GM12892 (cell line): ENCODE results near the gene NAV2.
"Not testable (repeated sequence)": the region's sequence is repeated elsewhere in the genome, so short reads cannot be mapped to it uniquely, and the experiment has no call there.

Experiments
- DNase-seq: peaks from one replicate; pipeline ENCODE4 v3.0.0; 2011; ENCODE audit not compliant: insufficient read length
- FAIRE-seq: peaks from 2 replicates; lab custom pipeline; 2011; peaks lifted over from hg19 to GRCh38; lab: Jason Lieb, UNC
- POLR2A ChIP-seq: IDR thresholded peaks from 2 replicates; pipeline ENCODE4 v1.6.1; 2011; ENCODE audit warnings: low read depth, low read length, control low read depth
- POLR2AphosphoS5 ChIP-seq: IDR thresholded peaks from 2 replicates; pipeline ENCODE4 v1.6.1; 2011; ENCODE audit warnings: low read depth, low read length, control low read depth
- TAF1 ChIP-seq: IDR thresholded peaks from 2 replicates; pipeline ENCODE4 v1.6.1; 2011; ENCODE audit warnings: low read depth, mild to moderate bottlenecking, control low read depth, low read length, borderline replicate concordance

The NAV2 gene

DNA sequence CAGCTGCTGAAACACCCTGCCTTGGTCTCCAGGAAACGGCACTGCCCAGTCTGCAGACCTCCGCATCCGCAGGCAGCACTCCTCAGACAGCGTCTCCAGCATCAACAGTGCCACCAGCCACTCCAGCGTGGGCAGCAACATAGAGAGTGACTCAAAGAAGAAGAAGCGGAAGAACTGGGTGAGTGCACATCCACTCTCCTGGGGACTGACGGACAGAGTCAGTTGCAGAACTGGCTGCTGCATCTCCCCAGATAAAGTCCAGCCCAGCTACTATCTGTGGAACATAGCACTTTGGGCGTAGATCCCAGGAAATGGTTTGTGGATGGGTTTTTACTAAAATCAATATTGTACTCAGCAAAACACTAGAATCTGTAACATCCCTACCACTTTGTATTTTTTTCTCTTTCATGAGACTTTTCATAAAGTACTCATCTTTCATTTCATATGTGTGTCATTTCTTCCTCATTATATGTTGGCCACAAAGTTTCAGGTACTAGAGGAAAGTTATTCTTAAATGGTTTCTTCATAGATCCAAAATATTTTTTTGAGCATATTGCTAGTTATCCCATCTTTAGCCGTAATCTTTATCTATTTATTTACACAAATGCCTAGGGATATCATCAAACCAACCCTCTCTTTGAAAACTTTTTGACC, 367.5 kb downstream of the NAV2 start:
- DNase-seq = no peak
- FAIRE-seq = no peak
- TF ChIP-seq TAF1 (no peak), POLR2AphosphoS5 (no peak), POLR2A (no peak)

DNA sequence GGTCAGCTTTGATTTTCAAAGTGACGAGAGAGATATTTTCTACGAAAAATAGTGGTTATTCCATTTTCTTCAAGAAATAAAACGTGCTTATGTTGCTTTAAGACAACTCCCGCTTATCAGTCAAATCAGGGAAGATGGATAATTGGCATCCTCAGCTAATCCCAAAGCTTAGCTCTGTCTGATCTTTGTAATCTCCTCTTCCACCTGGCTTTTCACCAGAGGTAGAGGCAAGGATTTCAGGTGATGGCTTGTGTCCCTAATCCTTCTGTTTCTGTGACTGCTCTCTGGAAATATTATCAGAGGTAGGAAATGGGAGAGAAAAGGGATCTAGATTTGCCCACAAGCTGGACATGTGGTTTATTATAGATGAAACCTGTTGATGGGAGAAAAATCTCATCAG, 368.7 kb downstream of the NAV2 start:
- DNase-seq = no peak
- no peak for FAIRE-seq
- TF ChIP-seq POLR2AphosphoS5 = no peak
- TF ChIP-seq POLR2A = no peak
- no peak for TF ChIP-seq TAF1

GRCh38 chr11:20083877-20084276, 371.2 kb downstream of the NAV2 start:
- not testable (repeated sequence) for FAIRE-seq, DNase-seq

GRCh38 chr11:20084921-20085814, 372.5 kb downstream of the NAV2 start:
- no peak for TF ChIP-seq TAF1
- no peak for TF ChIP-seq POLR2AphosphoS5
- no peak for TF ChIP-seq POLR2A
- no peak for FAIRE-seq
- DNase-seq = no peak

DNA sequence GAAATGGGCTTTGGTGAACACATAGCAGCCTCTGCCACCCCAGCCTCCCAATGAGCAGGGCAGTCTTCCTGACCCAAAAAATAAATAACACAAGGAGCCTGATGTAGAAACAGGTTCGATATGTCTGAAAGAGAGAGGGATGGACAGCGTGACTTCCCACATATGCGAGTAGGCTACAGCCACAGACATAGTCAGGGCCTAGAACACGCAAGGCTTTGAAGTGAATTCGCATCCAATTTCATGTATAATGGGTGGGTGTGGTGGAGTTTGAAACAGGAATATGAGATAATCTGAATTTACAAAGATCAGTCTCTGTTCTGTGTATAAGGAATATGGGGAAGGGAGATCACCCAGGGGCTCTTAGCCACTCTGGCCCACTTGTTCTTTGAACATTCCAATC, 373.3 kb downstream of the NAV2 start:
- FAIRE-seq = no peak
- DNase-seq = no peak
- TF ChIP-seq TAF1 (no peak), POLR2AphosphoS5 (no peak), POLR2A (no peak)

DNA sequence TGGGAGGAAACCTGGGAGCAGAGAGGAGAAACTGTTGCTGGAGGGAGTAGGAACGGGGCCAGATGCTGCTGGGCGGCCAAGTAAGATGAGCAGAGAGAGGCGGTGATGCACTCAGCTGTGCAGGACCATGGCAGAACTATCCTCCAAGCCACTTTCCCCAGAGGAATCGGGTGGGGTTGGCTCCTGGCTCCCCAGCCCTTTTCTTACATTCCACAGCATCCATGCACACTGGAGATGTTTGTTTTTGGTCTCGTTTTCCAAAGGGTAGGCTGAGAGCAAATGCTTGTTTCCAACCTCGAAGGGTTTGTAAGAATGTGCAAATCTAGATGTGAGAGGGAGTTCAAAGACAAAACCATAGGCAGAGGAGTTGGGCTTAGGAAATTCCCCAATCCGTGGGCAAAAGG, 374.5 kb downstream of the NAV2 start:
- FAIRE-seq (no peak), DNase-seq (no peak)
- TF ChIP-seq POLR2A (no peak), TAF1 (no peak), POLR2AphosphoS5 (no peak)

- TF ChIP-seq POLR2A (no peak), TAF1 (no peak), POLR2AphosphoS5 (no peak)
- DNase-seq = no peak
- no peak for FAIRE-seq
Measured at GRCh38 chr11:20088397-20089225, 376.0 kb downstream of the NAV2 start.

DNA sequence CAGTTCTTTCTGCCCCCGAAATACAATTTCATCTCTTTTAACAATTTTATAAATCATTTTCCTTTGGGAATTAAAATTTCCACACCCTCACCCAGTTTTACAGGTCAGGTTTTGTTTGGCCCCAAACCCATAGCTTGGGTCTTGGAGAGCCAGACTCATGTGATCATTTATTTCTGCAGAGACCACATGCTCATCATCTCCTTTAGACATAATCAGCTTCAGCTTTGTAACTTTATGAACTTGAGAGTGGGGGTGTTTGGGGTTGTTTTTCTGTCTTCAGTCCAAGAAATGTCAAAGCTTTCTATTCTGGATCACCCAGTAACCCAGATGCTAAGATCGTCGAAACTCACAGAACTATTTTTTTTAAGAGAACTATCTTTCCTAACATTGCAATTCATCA, 376.7 kb downstream of the NAV2 start:
- TF ChIP-seq POLR2AphosphoS5 = no peak
- no peak for TF ChIP-seq TAF1
- DNase-seq = no peak
- no peak for FAIRE-seq

- DNase-seq = no peak
- TF ChIP-seq TAF1 (no peak), POLR2A (no peak), POLR2AphosphoS5 (no peak)
- FAIRE-seq = no peak
Measured at GRCh38 chr11:20089796-20090653, 377.4 kb downstream of the NAV2 start.

DNA sequence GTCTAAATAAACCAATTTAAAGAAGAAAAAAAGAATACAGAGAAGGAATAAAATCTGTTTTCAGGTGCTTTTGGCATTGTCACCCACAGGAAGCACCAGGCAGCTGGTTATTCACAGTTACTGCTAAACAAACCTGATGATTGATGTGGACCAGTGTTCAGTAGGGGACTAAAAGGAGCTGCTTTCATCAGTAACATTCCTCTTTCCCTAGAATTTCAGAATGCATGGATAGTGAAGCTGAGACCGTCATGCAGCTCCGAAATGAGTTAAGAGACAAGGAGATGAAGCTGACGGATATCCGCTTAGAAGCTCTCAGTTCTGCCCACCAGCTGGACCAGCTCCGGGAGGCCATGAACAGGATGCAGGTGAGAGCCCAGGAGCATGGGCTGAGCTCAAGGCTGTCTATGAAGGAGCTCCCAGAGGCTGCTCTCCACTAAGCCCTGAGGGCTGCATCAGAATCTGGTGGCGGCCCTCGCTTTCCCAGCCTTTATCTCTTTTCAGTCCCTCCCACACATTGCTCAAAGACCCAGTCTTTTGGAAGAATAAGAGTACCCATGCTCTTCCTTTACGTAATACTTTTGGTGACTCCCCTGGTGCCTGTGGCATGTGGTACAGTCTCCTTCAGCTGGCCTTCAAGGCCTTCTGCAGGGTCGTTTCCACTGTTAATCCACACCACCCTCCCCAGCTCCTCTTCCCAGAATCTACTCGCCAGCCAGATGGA, 378.2 kb downstream of the NAV2 start:
- DNase-seq = no peak
- TF ChIP-seq POLR2AphosphoS5 = no peak
- no peak for TF ChIP-seq TAF1
- no peak for TF ChIP-seq POLR2A
- no peak for FAIRE-seq
